GM12892 (cell line): ENCODE measurements around the gene HSPH1.

ENCODE experiments used
- POLR2A ChIP-seq: IDR thresholded peaks from 2 replicates; pipeline ENCODE4 v1.6.1; 2011; ENCODE audit warnings: low read depth, low read length, control low read depth
- POLR2AphosphoS5 ChIP-seq: IDR thresholded peaks from 2 replicates; pipeline ENCODE4 v1.6.1; 2011; ENCODE audit warnings: low read depth, low read length, control low read depth
- TAF1 ChIP-seq: IDR thresholded peaks from 2 replicates; pipeline ENCODE4 v1.6.1; 2011; ENCODE audit warnings: low read depth, mild to moderate bottlenecking, control low read depth, low read length, borderline replicate concordance

DNA sequence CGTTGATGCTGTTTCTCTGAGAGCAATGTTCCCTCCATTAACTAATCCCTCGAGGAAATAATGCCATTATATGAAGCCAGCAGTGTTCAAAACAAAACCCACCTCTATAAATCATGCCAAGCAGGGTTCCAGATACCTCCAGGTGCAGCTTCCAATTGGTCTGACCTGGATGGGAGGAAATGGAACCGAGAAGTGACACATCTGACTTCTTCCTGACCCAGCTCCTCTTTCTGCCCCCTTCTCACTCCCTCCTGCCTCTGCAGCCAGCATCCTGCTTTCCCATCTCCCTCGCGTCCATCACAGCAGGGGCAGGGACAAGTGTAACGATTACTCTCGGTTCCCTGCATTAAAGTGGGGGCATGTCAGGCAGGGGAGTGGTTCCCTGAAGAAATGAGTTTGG lies 37.5 kb downstream of the HSPH1 start:
- TF ChIP-seq POLR2A = no peak
- TF ChIP-seq TAF1 = no peak
- TF ChIP-seq POLR2AphosphoS5 = no peak
